ENCODE results near the gene KSR2.

DNA sequence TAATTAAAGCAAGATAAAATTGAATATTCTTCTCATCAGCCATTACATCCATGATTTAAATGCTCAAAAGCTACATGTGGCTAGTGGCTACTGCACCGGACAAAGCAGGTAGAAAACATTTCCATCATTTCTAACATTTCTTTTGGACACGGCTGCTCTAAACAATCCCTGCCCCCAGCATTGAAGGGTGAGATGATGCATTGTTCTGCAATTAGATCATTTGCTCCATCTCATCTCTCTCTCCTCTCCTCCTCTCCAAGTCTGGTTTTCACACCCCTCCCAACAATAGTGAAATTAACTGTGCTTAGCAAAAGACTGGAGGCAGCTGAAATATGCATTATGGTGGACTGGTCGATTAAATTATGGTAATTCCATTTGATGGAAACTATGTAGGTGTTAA lies 288.5 kb downstream of the KSR2 start:
- no peak for TF ChIP-seq ZNF10 (tag by site-specific recombination; IDR thresholded peaks at IDR 0.05)
- peak; percentile 10; the same call in 1 of the 2 replicates for TF ChIP-seq ZNF629 (tag by site-specific recombination; IDR thresholded peaks at IDR 0.05)

All from HEK293 (cell line).